GM18517 (cell line): Measurements from ENCODE around the gene TENM4.

Experiments used
- ATAC-seq: cut with Tn5 transposase; IDR thresholded peaks from one replicate; pipeline ENCODE4 v1.9.1; 2021; ENCODE audit warnings: mild to moderate bottlenecking, moderate library complexity; ENCODE audit not compliant: unreplicated experiment

The TENM4 gene

GRCh38 chr11:78878631-78879030, 562.2 kb downstream of the TENM4 start:
- ATAC-seq, result no peak

GRCh38 chr11:78876676-78877075, 564.2 kb downstream of the TENM4 start:
- ATAC-seq, result no peak

- no peak for ATAC-seq
These were observed 570.2 kb downstream of the TENM4 start for GRCh38 chr11:78870655-78871054.

- ATAC-seq, result no peak
These were observed 571.5 kb downstream of the TENM4 start for GRCh38 chr11:78869293-78869692.

GRCh38 chr11:78868563-78868962, 572.3 kb downstream of the TENM4 start:
- no peak for ATAC-seq

GRCh38 chr11:78860720-78861422, 580.0 kb downstream of the TENM4 start:
- no peak for ATAC-seq

GRCh38 chr11:78857688-78858087, 583.1 kb downstream of the TENM4 start:
- no peak for ATAC-seq

- no peak for ATAC-seq
These were observed 584.6 kb downstream of the TENM4 start for GRCh38 chr11:78856211-78856610.

GRCh38 chr11:78855116-78855515, 585.7 kb downstream of the TENM4 start:
- ATAC-seq, result no peak

GRCh38 chr11:78853521-78853920, 587.3 kb downstream of the TENM4 start:
- no peak for ATAC-seq

- no peak for ATAC-seq
These were observed 588.8 kb downstream of the TENM4 start for GRCh38 chr11:78851878-78852586.

- no peak for ATAC-seq
These were observed 590.8 kb downstream of the TENM4 start for GRCh38 chr11:78850078-78850477.

GRCh38 chr11:78846269-78846668, 594.6 kb downstream of the TENM4 start:
- ATAC-seq, result no peak

GRCh38 chr11:78845496-78845895, 595.3 kb downstream of the TENM4 start:
- no peak for ATAC-seq

GRCh38 chr11:78841456-78842060, 599.3 kb downstream of the TENM4 start:
- no peak for ATAC-seq

- ATAC-seq, result no peak
These were observed 600.2 kb downstream of the TENM4 start for GRCh38 chr11:78840623-78841022.

- no peak for ATAC-seq
These were observed 600.6 kb downstream of the TENM4 start for GRCh38 chr11:78840200-78840599.

- no peak for ATAC-seq
These were observed 602.4 kb downstream of the TENM4 start for GRCh38 chr11:78838417-78838816.

- no peak for ATAC-seq
These were observed 605.2 kb downstream of the TENM4 start for GRCh38 chr11:78835646-78836045.

GRCh38 chr11:78834886-78835285, 605.9 kb downstream of the TENM4 start:
- ATAC-seq, result no peak

GRCh38 chr11:78833237-78833636, 607.6 kb downstream of the TENM4 start:
- ATAC-seq, result no peak
